Progenitor cell of endocrine pancreas (in vitro differentiated cells): Measurements from ENCODE around the gene MIOS. TPM values are rescaled to one million over a fixed set of nuclear protein-coding genes. Genes with fewer than 3 reads are reported as not detected.

ENCODE experiments used
- DNase-seq: peaks from one replicate; pipeline ENCODE4 v3.0.0; 2021; ENCODE audit warnings: low spot score; ENCODE audit not compliant: unreplicated experiment
- H3K27ac Mint-ChIP-seq: 2 replicates; pipeline ENCODE4 v1.8.0; 2021; ENCODE audit warnings: mild to moderate bottlenecking, moderate library complexity, mixed read lengths
- H3K27me3 Mint-ChIP-seq: 2 replicates; pipeline ENCODE4 v1.8.0; 2021; ENCODE audit warnings: mixed read lengths
- H3K36me3 Mint-ChIP-seq: 2 replicates; pipeline ENCODE4 v1.8.0; 2022; ENCODE audit warnings: mixed read lengths; ENCODE audit not compliant: insufficient read depth
- H3K4me1 Mint-ChIP-seq: 2 replicates; pipeline ENCODE4 v1.8.0; 2021; ENCODE audit warnings: low read depth, mixed read lengths
- H3K4me3 Mint-ChIP-seq: 2 replicates; pipeline ENCODE4 v1.8.0; 2021; ENCODE audit warnings: low read depth, mild to moderate bottlenecking, moderate library complexity, mixed read lengths
- H3K9me3 Mint-ChIP-seq: 2 replicates; pipeline ENCODE4 v1.8.0; 2021; ENCODE audit warnings: low read depth, mixed read lengths
- CTCF ChIP-seq: fragments of 200-600 bp; sonication (generic); IDR thresholded peaks from one replicate; pipeline ENCODE4 v1.5.0; 2021; ENCODE audit warnings: antibody characterized with exemption, mild to moderate bottlenecking; ENCODE audit not compliant: unreplicated experiment
- total RNA-seq: library from RNA; stranded (reverse); gene quantifications from 2 replicates; pipeline ENCODE4 v1.2.1, GENCODE V29; 2021

MIOS gene
- total RNA-seq, 1 donor from 2014 or later = 62.0 TPM

DNA sequence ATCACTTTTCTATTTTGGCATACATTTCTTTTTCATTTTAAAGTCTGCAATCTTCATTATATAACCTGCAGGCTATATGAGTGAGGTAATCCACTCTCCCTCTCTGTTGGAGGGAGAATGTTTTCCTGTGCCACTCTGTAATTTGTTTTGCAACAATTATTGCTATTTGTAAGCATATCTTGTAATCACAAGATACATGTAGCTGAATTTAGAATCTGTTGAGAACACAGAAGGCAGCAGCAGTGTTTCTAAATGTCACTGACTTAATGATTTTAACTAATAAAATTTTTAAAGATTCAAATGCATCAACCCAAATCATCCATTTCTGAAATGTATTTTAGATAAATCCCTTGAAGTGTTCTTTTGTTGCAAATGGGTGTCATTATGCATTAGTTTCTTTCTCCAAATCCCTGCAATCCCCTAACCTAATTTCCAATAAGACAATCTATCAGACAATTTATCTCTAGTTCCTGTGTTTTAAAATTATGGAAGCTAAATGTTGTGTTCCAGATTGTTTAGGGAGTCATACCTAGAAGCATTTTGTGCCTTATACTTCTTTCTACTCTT, 54.0 kb downstream of the MIOS start:
- TF ChIP-seq CTCF = no peak
- no peak overlapping the region for H3K27ac Mint-ChIP-seq
- no peak for DNase-seq
- no peaks in the 10 kb centered on the region for H3K36me3 Mint-ChIP-seq
- no peaks in the 10 kb centered on the region for H3K27me3 Mint-ChIP-seq
- H3K4me1 Mint-ChIP-seq = peaks cover 2% of the 10 kb centered on the region
- H3K9me3 Mint-ChIP-seq = peaks cover 2% of the 10 kb centered on the region
- no peak overlapping the region for H3K4me3 Mint-ChIP-seq

- no peak for TF ChIP-seq CTCF
- Mint-ChIP-seq H3K36me3 (peaks cover 7% of the 10 kb centered on the region), H3K4me3 (no peak overlapping the region), H3K27ac (no peak overlapping the region), H3K9me3 (peaks cover 25% of the 10 kb centered on the region), H3K4me1 (no peaks in the 10 kb centered on the region), H3K27me3 (no peaks in the 10 kb centered on the region)
- no peak for DNase-seq
Observed at GRCh38 chr7:7628476-7628875, 61.8 kb downstream of the MIOS start.

GRCh38 chr7:7630626-7631329, 64.1 kb downstream of the MIOS start:
- no peak for TF ChIP-seq CTCF
- H3K27ac Mint-ChIP-seq = no peak overlapping the region
- peaks cover 23% of the 10 kb centered on the region for H3K9me3 Mint-ChIP-seq
- H3K4me1 Mint-ChIP-seq = no peaks in the 10 kb centered on the region
- no peak overlapping the region for H3K4me3 Mint-ChIP-seq
- H3K36me3 Mint-ChIP-seq = peaks cover 7% of the 10 kb centered on the region
- no peak for DNase-seq
- no peaks in the 10 kb centered on the region for H3K27me3 Mint-ChIP-seq

GRCh38 chr7:7639421-7639820, 72.7 kb downstream of the MIOS start:
- peaks cover 16% of the 10 kb centered on the region for H3K36me3 Mint-ChIP-seq
- H3K4me1 Mint-ChIP-seq = peaks cover 23% of the 10 kb centered on the region
- H3K4me3 Mint-ChIP-seq = peak overlapping the region; percentile 99
- no peak for DNase-seq
- no peak for TF ChIP-seq CTCF
- no peaks in the 10 kb centered on the region for H3K27me3 Mint-ChIP-seq
- peaks cover 3% of the 10 kb centered on the region for H3K9me3 Mint-ChIP-seq
- H3K27ac Mint-ChIP-seq = peak overlapping the region; percentile 99

DNA sequence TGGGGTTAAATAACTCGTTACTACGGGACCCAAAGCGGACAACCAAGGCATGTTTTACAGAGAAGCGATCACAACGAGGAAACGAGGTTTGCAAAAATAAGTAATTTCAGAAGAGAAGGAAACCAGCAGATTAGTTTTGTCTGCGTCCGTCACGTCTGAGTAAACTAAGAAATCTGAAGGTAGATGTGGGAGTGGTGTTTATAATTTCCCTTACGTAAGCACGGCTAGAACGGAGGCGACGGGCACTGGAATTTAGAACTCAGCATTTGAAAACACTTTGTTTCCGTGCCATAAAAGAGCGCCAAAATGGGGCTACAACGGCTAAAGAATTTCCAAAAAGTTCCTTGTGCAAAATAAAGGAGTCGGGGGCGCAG, 73.2 kb downstream of the MIOS start:
- H3K27me3 Mint-ChIP-seq = no peaks in the 10 kb centered on the region
- peaks cover 19% of the 10 kb centered on the region for H3K36me3 Mint-ChIP-seq
- TF ChIP-seq CTCF = no peak
- H3K4me3 Mint-ChIP-seq = peak overlapping the region; percentile 99
- H3K9me3 Mint-ChIP-seq = peaks cover 5% of the 10 kb centered on the region
- H3K27ac Mint-ChIP-seq = peak overlapping the region; percentile 99
- H3K4me1 Mint-ChIP-seq = peaks cover 23% of the 10 kb centered on the region
- DNase-seq = no peak
